HCT116 (cell line): Measurements from ENCODE around the gene THSD7A. TPM values are rescaled to one million over a fixed set of nuclear protein-coding genes. Genes with fewer than 3 reads are reported as not detected.

Experiments used
- ATAC-seq: fragments of 200-7000 bp; cut with Tn5 transposase; 2 replicates; pipeline ENCODE4 v1.9.1; 2020; ENCODE audit warnings: mild to moderate bottlenecking, moderate library complexity
- BruUV-seq: library from RNA; stranded (reverse); fragments of 400-500 nt; replicated peaks from 2 replicates; lab custom pipeline; 2021; lab: Mats Ljungman, UMichigan
- CTCF ChIA-PET: fragments of 300-600 bp; sonication (Branson Sonifier 250); formaldehyde crosslinking; loops from one replicate; lab custom pipeline; 2021; ENCODE audit warnings: antibody characterized with exemption; lab: Charles Lee
- POLR2A ChIA-PET: fragments of 300-600, 350-600 bp; sonication (Branson Sonifier 250); formaldehyde crosslinking; loops from one replicate; lab custom pipeline; 2021; ENCODE audit warnings: antibody characterized with exemption; lab: Charles Lee
- RAD21 ChIA-PET, 2 experiments: fragments of 300-600 bp; sonication (Branson Sonifier 250); formaldehyde crosslinking; loops; one replicate each; lab custom pipeline; 2023; ENCODE audit warnings: low total read pairs in 2 of 2; ENCODE audit not compliant: uncharacterized antibody in 2 of 2, unreplicated experiment in 2 of 2, low non-redundant PET in 1 of 2; lab: Charles Lee
- DNase-seq: peaks from one replicate; pipeline ENCODE4 v3.0.0-alpha.2; 2010; ENCODE audit warnings: low read depth, low spot score
- H2AFZ ChIP-seq: fragments of 200-600 bp; shearing (Covaris generic), sonication (generic); 2 replicates; pipeline ENCODE4 v1.6.1; 2017; ENCODE audit warnings: low read depth, mixed run types, mixed read lengths, antibody characterized with exemption, low read length; ENCODE audit not compliant: poor library complexity, severe bottlenecking
- H3K27ac ChIP-seq: 2 replicates; pipeline ENCODE4 v1.5.1; 2012; ENCODE audit warnings: low read depth, low read length
- H3K27me3 ChIP-seq: fragments of 200-600 bp; sonication (generic); 2 replicates; pipeline ENCODE4 v1.6.1; 2016; ENCODE audit warnings: mixed run types, low read length, mixed read lengths; ENCODE audit not compliant: insufficient read depth
- H3K36me3 ChIP-seq, 2 experiments: fragments of 200-500 bp in 1 of 2; fragments of 200-600 bp in 1 of 2; sonication (Bioruptor generic) in 1 of 2; sonication (generic) in 1 of 2; 2 replicates each; pipeline versions ENCODE4 v1.5.1 to v1.6.1; 2014 to 2016; ENCODE audit warnings: low read length in 2 of 2, inconsistent platforms in 1 of 2, mixed read lengths in 1 of 2, mixed run types in 1 of 2; ENCODE audit not compliant: insufficient read depth in 2 of 2, control insufficient read depth in 1 of 2
- H3K4me1 ChIP-seq, 2 experiments: fragments of 200-600 bp in 1 of 2; sonication (generic) in 1 of 2; 2 replicates each; pipeline versions ENCODE4 v1.5.1 to v1.6.1; 2012 to 2017; ENCODE audit warnings: low read length in 2 of 2, inconsistent platforms in 1 of 2, mild to moderate bottlenecking in 1 of 2, mixed read lengths in 1 of 2, mixed run types in 1 of 2, moderate library complexity in 1 of 2; ENCODE audit not compliant: insufficient read depth in 2 of 2, control insufficient read depth in 1 of 2
- H3K4me2 ChIP-seq: fragments of 200-600 bp; sonication (generic); 2 replicates; pipeline ENCODE4 v1.6.1; 2017; ENCODE audit warnings: mixed run types, low read length, mixed read lengths
- H3K4me3 ChIP-seq, 2 experiments: fragments of 200-600 bp in 1 of 2; sonication (generic) in 1 of 2; replicated peaks in 1 of 2; 2 replicates each; pipeline ENCODE4 v1.5.1; 2011 to 2016; ENCODE audit warnings: low read length in 2 of 2, control low read depth in 1 of 2, low read depth in 1 of 2, mild to moderate bottlenecking in 1 of 2, mixed read lengths in 1 of 2, mixed run types in 1 of 2
- H3K79me2 ChIP-seq: fragments of 200-600 bp; sonication (generic); 2 replicates; pipeline ENCODE4 v1.6.1; 2017; ENCODE audit warnings: mild to moderate bottlenecking, mixed run types, low read length, moderate library complexity, mixed read lengths; ENCODE audit not compliant: insufficient read depth
- H3K9ac ChIP-seq: fragments of 200-600 bp; sonication (generic); 2 replicates; pipeline ENCODE4 v1.6.1; 2016; ENCODE audit warnings: low read length, mixed read lengths
- H3K9me2 ChIP-seq: fragments of 200-600 bp; sonication (generic), shearing (Covaris generic); 2 replicates; pipeline ENCODE4 v1.6.1; 2017; ENCODE audit warnings: mixed run types, mild to moderate bottlenecking, moderate library complexity; ENCODE audit not compliant: insufficient read depth
- H3K9me3 ChIP-seq, 2 experiments: fragments of 200-500 bp in 1 of 2; fragments of 200-600 bp in 1 of 2; sonication (Bioruptor generic) in 1 of 2; sonication (generic) in 1 of 2; 2 replicates each; pipeline ENCODE4 v1.6.1; 2014 to 2017; ENCODE audit warnings: low read length in 2 of 2, mixed read lengths in 2 of 2, inconsistent platforms in 1 of 2, low read depth in 1 of 2, mild to moderate bottlenecking in 1 of 2, mixed run types in 1 of 2, moderate library complexity in 1 of 2; ENCODE audit not compliant: control insufficient read depth in 1 of 2, insufficient read depth in 1 of 2
- H4K20me1 ChIP-seq: fragments of 200-600 bp; sonication (generic), shearing (Covaris generic); 2 replicates; pipeline ENCODE4 v1.6.1; 2017; ENCODE audit warnings: mixed run types, mild to moderate bottlenecking, moderate library complexity; ENCODE audit not compliant: insufficient read depth
- CBX3 ChIP-seq: IDR thresholded peaks from 2 replicates; pipeline ENCODE4 v1.6.1; 2012; ENCODE audit warnings: low read depth
- JUND ChIP-seq: IDR thresholded peaks from 2 replicates; pipeline ENCODE4 v1.6.1; 2012
- POLR2A ChIP-seq: IDR thresholded peaks from 2 replicates; pipeline ENCODE4 v1.7.0; 2011; ENCODE audit warnings: borderline replicate concordance; ENCODE audit not compliant: insufficient read depth, insufficient read length; ENCODE audit errors: extremely low read depth
- SIN3A ChIP-seq: IDR thresholded peaks from 2 replicates; pipeline ENCODE4 v1.6.1; 2012; ENCODE audit warnings: low read depth
- TCF7L2 ChIP-seq: IDR thresholded peaks from 2 replicates; pipeline ENCODE4 v1.7.0; 2011; ENCODE audit warnings: borderline replicate concordance, inconsistent platforms; ENCODE audit not compliant: insufficient read depth, insufficient read length; ENCODE audit errors: extremely low read depth
- YY1 ChIP-seq: IDR thresholded peaks from 2 replicates; pipeline ENCODE4 v1.6.1; 2011; ENCODE audit warnings: low read length, low read depth, moderate library complexity, mild to moderate bottlenecking; ENCODE audit not compliant: insufficient replicate concordance; ENCODE audit errors: extremely low read depth
- ZFX ChIP-seq: fragments of 450-650 bp; IDR thresholded peaks from 2 replicates; pipeline ENCODE4 v1.6.1; 2017
- intact Hi-C: fragments of 100-400 bp; cut with micrococcal nuclease; formaldehyde crosslinking; loops from 2 replicates; pipeline ENCODE4 v1.10.0; 2022
- total RNA-seq: library from RNA; stranded (reverse); gene quantifications from one replicate; pipeline ENCODE4 v1.2.1, GENCODE V29; 2021; ENCODE audit not compliant: unreplicated experiment
- TF ChIP-seq, protein P1 (sequence below): IDR thresholded peaks from 2 replicates; pipeline ENCODE4 v1.6.1; 2011; ENCODE audit warnings: mild to moderate bottlenecking, low read length, moderate library complexity; ENCODE audit not compliant: insufficient replicate concordance; ENCODE audit errors: extremely low read depth
- TF ChIP-seq, protein P2 (sequence below): IDR thresholded peaks from 2 replicates; pipeline ENCODE4 v1.6.1; 2012
- TF ChIP-seq, protein P3 (sequence below), 3 experiments: fragments of 200-600 bp in 1 of 3; sonication (generic) in 1 of 3; IDR thresholded peaks in 2 of 3; conservative IDR thresholded peaks in 1 of 3; 2 replicates each; pipeline ENCODE4 v1.5.1; 2012 to 2017; ENCODE audit warnings: low read depth in 2 of 3, low read length in 2 of 3, antibody characterized with exemption in 1 of 3, borderline replicate concordance in 1 of 3, control low read depth in 1 of 3, mild to moderate bottlenecking in 1 of 3, mixed read lengths in 1 of 3, mixed run types in 1 of 3, moderate library complexity in 1 of 3; ENCODE audit not compliant: insufficient read depth in 1 of 3

THSD7A gene
- total RNA-seq, 1 experiment from 2014 or later = 0.05 TPM

DNA sequence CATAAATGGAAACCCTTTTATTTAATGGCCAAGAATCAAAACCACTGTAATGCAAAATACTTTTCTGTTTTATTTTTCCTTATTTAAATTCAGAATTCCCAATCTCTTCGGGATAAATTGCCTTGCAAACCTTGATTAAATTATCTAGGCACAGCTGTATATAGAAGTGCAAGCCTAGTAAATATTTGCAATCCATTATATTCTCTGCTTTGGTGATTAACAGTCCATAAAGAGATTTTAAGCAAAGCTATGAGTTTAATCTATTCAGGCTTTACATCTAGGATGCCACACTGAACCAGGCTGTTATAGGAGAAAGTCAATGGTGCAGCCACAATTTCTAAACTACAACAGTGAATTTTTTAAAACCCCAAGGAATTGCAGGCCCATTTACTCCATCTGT is 43.6 kb upstream of the THSD7A start:
- Histone ChIP-seq H3K4me2 (no peak overlapping the region), H3K9me2 (no peaks in the 10 kb centered on the region), H3K79me2 (no peaks in the 10 kb centered on the region), H3K36me3 (no peaks in the 10 kb centered on the region), H3K4me3 (no peak overlapping the region), H4K20me1 (no peaks in the 10 kb centered on the region), H3K27me3 (no peaks in the 10 kb centered on the region), H2AFZ (no peak overlapping the region), H3K9me3 (no peaks in the 10 kb centered on the region), H3K4me1 (no peaks in the 10 kb centered on the region), H3K27ac (no peak overlapping the region), H3K9ac (no peak overlapping the region)
- ChIA-PET POLR2A (no interaction called here), RAD21 (no interaction called here), CTCF (interaction anchor here (1.4 kb wide), 1 partner anchor 10 kb away, joined by 3 read pairs; no protein-coding TSS in a partner anchor)
- BruUV-seq = no TSS peak
- intact Hi-C loops = no loop called here
- TF ChIP-seq POLR2A (no peak), TCF7L2 (no peak), SIN3A (no peak), ZFX (no peak), YY1 (no peak), CBX3 (no peak), JUND (no peak)
- TF ChIP-seq, protein P1, sequence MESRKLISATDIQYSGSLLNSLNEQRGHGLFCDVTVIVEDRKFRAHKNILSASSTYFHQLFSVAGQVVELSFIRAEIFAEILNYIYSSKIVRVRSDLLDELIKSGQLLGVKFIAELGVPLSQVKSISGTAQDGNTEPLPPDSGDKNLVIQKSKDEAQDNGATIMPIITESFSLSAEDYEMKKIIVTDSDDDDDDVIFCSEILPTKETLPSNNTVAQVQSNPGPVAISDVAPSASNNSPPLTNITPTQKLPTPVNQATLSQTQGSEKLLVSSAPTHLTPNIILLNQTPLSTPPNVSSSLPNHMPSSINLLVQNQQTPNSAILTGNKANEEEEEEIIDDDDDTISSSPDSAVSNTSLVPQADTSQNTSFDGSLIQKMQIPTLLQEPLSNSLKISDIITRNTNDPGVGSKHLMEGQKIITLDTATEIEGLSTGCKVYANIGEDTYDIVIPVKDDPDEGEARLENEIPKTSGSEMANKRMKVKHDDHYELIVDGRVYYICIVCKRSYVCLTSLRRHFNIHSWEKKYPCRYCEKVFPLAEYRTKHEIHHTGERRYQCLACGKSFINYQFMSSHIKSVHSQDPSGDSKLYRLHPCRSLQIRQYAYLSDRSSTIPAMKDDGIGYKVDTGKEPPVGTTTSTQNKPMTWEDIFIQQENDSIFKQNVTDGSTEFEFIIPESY = no peak
- TF ChIP-seq, protein P2, sequence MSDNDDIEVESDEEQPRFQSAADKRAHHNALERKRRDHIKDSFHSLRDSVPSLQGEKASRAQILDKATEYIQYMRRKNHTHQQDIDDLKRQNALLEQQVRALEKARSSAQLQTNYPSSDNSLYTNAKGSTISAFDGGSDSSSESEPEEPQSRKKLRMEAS = no peak
- TF ChIP-seq, protein P3, sequence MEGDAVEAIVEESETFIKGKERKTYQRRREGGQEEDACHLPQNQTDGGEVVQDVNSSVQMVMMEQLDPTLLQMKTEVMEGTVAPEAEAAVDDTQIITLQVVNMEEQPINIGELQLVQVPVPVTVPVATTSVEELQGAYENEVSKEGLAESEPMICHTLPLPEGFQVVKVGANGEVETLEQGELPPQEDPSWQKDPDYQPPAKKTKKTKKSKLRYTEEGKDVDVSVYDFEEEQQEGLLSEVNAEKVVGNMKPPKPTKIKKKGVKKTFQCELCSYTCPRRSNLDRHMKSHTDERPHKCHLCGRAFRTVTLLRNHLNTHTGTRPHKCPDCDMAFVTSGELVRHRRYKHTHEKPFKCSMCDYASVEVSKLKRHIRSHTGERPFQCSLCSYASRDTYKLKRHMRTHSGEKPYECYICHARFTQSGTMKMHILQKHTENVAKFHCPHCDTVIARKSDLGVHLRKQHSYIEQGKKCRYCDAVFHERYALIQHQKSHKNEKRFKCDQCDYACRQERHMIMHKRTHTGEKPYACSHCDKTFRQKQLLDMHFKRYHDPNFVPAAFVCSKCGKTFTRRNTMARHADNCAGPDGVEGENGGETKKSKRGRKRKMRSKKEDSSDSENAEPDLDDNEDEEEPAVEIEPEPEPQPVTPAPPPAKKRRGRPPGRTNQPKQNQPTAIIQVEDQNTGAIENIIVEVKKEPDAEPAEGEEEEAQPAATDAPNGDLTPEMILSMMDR (IDR thresholded peaks at IDR 0.05 in 2 of 3, conservative IDR thresholded peaks at IDR 0.05 in 1 of 3; ENCODE audit: borderline replicate concordance in 1 of 3, insufficient read depth in 1 of 3, low read depth in 2 of 3, low read length in 2 of 3) = no peak
- DNase-seq = no peak
- no peak for ATAC-seq
